Measurements from ENCODE around the gene ID3.

GRCh38 chr1:23601968-23602876, 42.9 kb upstream of the ID3 start:
- no peak for TF ChIP-seq CTCF (IDR thresholded peaks at IDR 0.05; ENCODE audit: low read depth, low read length, poor library complexity, severe bottlenecking)
- no peak for TF ChIP-seq EZH2phosphoT487 (IDR thresholded peaks at IDR 0.05; ENCODE audit: borderline replicate concordance, low read length)
